GM21529 (cell line): Measurements from ENCODE around the gene DACT1.
A peak's percentile ranks its signal among the peaks of the same experiment; 100 is the strongest.
"Not testable (repeated sequence)": the region's sequence is repeated elsewhere in the genome, so short reads cannot be mapped to it uniquely, and the experiment has no call there.

Source experiments
- ATAC-seq: cut with Tn5 transposase; IDR thresholded peaks from one replicate; pipeline ENCODE4 v1.9.1; 2021; ENCODE audit not compliant: unreplicated experiment

Gene DACT1, protein sequence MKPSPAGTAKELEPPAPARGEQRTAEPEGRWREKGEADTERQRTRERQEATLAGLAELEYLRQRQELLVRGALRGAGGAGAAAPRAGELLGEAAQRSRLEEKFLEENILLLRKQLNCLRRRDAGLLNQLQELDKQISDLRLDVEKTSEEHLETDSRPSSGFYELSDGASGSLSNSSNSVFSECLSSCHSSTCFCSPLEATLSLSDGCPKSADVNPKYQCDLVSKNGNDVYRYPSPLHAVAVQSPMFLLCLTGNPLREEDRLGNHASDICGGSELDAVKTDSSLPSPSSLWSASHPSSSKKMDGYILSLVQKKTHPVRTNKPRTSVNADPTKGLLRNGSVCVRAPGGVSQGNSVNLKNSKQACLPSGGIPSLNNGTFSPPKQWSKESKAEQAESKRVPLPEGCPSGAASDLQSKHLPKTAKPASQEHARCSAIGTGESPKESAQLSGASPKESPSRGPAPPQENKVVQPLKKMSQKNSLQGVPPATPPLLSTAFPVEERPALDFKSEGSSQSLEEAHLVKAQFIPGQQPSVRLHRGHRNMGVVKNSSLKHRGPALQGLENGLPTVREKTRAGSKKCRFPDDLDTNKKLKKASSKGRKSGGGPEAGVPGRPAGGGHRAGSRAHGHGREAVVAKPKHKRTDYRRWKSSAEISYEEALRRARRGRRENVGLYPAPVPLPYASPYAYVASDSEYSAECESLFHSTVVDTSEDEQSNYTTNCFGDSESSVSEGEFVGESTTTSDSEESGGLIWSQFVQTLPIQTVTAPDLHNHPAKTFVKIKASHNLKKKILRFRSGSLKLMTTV

DNA sequence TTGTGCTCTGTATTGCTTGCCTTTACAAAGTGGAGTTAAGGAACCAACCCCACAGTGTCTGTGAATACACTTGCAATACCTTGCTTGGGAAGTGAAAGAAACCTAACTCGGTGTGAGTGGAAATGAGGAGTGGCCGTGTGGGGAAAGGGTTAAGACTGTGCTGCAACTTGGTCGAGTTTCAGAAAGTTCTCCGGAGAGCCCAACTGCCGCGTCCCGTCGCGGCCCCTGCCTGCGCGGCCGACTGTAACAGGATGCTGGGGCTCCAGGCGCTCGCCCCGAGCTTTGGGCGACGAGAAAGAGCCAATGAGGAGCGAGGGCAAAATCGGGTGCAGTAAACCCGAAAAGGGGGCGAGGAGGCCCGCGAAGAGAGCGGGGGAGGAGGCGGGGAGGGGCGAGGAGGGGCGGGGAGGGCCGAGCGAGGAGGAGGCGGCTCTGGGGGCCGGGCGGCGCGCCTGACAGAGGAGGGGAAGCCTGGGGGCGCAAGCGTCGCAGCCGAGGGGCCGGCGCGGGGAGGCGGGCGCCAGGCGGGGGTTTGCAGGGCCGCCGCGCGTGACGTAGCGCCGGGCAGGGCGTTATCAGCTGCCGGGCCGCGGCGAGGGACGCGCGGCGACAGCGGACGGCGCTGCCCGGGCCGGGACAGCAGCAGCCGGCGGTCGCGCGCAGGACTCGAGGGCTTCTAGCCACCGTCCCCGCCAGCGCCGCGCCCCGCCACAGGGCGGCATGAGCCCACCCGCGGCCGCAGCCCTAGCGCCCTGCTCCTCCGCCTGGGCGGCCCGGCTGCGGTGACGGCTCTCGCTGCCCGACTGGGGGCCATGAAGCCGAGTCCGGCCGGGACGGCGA, at the start of gene DACT1:
DACT1 (plus strand) TSS at position 572 of the 840 bp plus-strand sequence; CDS start at position 813, 241 bp downstream.
- peak; percentile 43 for ATAC-seq

DNA sequence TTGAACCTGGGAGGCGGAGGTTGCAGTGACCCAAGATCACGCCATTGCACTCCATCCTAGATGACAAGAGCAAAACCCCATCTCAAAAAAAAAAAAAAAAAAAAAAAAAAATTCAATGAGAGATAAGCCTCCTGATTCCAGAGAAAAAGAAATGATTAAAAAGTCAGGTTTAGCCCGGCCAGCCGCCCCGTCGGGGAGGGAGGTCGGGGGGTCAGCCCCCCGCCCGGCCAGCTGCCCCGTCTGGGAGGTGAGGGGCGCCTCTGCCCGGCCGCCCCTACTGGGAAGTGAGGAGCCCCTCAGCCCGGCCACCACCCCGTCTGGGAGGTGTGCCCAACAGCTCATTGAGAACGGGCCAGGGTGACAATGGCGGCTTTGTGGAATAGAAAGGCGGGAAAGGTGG, 49.4 kb upstream of the DACT1 start:
- ATAC-seq: not testable (repeated sequence)

DNA sequence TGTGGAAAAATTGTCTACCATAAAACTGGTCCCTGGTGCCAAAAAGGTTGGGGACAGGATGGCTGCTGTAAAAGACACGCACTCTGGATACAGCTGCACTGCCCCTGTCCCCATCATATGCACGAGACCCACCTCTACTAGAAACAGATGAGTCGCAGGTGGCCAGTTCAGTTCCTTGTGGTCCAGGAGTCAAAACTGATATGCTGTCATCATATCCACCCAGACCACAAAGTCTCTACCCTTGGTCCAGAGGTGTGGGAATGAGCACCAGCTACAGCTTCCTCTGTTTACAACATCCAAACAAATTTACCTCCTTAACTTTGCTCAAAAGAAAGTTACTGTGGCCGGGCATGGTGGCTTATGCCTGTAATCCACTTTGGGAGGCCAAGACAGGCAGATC, 43.8 kb upstream of the DACT1 start:
- no peak for ATAC-seq

DNA sequence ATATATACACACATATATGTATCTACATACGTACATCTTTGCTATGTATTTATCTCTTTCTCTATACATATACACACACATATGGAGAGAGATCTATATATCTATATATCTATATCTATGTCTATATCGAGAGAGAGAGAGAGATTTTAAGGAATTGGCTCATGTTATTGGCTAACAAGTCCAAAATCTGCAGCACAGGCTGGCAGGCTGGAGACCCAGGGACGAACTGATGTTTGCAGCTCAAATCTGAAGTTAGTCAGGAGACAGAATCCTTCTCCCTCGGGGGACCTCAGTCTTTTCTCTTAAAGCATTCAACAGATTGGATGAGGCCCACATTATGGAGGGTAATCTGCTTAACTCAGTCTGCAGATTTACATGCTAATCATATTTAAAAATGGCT, 40.7 kb upstream of the DACT1 start:
- ATAC-seq: no peak

DNA sequence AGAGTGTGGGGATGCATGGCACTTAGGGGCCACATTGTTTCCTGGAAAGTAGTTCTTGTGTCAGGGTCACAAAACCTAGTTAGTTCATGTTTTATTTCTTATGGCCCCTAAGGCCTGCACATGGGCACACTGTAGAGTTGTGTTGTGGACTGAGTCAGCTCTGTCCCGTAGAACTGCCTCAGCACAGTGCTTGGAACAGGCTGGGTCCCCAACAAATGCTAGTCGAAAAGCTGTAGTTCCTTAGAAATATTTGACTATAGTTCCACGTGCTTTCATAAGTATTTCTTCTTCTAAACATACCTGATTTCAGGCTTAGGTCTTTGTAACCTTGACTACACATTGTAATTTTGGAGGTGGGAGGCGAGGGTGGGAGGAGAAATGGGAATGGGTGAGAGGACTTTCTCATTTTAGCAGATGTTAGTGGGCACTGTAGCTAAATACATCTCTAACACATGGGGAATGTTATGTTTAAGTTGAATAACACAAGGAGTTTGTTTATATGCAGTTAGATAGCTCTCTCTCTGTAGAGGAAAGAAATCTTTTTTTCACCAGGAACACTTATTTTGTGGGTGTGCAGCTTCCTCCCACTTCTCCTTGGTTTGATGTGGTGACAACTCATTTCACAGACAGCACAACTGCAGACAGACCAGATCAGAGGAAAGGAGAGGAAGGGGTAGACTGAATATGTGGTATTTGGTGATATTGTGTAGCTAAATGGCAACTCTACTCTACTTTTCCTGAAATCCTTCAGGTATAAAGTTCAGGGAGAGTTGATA, 39.5 kb upstream of the DACT1 start:
- no peak for ATAC-seq

DNA sequence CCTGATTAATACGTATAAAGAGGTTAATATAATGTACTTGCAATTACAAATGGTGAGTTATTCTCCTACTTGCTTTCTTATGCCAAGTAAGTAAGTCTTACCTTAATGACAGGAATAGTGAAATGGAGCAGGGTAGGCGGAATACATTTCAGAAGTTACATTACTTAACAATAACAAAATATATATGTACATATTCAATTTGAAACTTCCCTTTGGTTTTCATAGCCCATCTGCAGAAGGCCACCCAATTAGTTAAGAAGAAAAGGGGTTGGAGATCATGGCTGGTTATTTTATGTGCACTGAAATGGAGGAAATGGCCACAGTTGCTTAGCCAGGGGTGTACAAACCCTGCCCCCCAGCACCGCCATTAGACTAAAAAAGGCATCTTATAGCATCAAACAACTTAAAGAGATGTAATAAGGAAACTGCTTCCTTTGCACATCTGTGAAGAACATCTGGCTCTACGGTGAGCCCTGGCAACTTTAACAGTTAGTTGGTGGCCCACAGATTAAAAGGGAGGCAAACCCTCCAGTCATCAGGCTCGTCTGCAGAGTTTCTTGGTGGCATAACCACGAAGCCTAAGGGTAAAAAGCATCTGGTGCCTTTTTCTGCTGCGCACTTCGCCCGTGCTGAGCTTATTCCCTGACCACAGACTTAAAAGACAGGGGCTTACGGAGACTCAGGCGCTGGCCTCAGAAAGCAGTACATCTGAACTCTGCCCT, 38.8 kb upstream of the DACT1 start:
- ATAC-seq: no peak

DNA sequence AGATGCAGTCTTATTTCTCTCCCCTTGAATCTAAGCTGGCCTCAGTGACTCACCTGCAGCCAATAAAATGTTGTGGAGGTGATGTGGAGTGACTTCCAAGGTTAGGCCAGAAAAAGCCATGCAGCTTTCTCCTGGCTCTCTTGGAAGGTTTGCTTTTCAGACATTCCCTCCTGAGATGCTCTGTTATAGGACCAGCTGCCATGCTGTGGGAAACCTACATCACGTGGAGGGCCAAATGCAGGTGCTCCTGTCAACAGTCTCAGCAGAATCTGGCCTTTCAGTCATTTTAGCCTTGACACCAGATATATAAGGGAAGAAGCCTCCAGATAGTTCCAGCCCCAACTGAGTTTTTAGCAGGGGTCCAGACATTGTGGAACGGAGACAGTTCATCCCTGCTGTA, 38.1 kb upstream of the DACT1 start:
- ATAC-seq: no peak

DNA sequence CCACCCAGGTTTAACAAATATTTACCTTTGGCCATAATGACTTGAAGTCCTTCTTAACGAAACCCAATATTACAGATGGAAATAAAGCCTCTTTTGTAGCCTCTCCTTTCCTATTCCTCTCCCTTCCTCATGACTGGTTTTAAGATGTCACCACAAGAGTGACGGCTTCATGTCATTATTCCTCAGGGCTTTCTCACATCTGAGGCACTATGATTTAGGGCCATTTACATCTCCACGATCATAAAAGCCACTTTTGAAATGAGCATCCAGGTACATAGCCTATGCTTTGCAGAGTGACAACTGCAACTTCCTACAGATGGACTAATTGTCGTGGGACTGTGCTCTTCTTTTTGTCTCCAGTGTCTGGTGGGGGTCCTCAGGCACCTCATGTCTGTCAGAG, 32.3 kb upstream of the DACT1 start:
- no peak for ATAC-seq

DNA sequence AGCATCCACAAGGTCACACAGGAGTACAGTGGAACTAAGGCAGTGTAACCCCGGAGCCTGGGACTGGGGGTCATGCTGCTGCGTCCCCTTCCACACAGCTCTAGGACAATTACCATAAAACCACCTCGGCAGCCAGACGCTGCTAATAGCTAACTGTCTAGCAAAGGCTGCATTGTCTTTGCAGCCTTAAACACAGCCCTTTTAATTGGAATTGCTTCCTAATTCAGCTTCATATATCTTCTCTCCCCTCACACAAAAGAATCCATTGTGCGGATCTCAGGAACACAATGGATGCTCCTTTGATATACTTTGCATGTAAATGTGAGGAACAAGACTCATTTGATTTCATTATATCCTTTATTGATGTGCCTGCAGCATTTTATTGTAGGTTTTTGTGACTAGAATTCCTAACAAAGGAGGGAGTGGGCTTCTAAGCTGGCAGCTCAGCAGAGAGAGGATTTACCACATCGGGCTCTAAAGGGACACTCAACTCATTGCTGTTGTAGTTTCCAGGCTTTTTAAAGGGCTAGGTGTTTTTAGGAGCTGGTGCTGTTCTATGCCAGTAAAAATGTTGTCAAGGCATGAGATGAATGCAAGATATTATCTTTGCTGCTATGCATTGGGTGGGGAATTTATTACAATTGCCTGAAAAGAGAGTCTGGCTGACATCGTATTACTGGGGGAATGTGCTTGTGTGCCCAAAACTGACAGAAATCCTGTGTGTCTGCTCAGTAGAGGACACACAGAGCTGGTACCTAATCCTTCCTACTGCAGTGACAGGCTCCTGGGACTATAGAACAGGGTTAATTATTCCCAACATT, 30.4 kb upstream of the DACT1 start:
- no peak for ATAC-seq

DNA sequence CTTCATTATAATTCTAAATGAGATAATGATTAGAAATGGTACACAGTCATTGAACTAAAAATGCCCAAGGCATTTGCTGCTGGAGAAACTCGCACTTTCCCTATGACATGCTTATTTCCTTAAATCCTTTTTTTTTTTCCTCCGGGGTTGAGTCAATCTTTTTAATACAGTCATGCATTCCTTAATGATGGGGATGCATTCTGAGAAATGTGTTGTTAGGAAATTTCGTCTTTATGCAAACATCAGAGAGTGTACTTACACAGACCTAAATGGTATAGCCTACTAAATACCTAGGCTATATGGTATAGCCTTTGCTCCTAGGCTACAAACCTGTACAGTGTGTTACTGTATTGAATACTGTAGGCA, 29.8 kb upstream of the DACT1 start:
- no peak for ATAC-seq

DNA sequence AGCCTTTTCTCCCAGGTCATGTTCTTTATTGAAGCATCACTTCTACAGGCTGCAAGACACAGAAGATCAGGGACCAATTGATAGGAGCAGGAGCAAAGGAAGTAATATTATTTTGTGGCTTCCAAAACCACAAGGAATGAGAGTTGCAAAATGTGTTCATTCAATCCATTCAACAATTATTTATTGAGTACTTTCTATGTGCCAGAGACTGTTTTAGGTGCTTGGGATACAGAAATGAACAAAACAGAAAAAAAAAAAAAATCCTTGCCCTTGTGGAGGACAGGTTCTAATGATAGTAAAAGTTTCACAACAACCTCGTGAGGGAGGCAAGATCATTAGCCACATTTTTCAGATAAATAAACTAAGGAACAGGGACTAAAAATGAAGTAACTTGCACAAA, 20.1 kb upstream of the DACT1 start:
- ATAC-seq: no peak

DNA sequence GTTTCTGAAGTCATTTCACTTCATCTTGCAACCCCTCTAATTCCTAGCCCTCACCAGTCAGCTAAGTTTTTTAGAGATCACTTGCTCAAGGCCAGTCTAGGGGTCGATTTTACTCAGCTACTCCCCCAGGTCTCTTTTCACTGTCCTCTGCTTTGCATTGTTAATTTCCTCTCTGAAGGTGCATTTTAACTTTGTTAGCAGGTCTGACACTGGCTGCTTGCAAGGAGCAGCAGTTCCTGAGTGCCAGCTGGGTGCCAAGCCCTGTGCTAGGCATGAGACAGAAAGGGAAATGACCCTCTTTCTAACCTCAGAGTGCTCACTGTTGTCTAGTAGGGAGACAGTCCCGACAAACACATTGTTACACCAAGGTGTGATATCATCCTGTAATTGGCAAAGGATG, 17.8 kb upstream of the DACT1 start:
- no peak for ATAC-seq

DNA sequence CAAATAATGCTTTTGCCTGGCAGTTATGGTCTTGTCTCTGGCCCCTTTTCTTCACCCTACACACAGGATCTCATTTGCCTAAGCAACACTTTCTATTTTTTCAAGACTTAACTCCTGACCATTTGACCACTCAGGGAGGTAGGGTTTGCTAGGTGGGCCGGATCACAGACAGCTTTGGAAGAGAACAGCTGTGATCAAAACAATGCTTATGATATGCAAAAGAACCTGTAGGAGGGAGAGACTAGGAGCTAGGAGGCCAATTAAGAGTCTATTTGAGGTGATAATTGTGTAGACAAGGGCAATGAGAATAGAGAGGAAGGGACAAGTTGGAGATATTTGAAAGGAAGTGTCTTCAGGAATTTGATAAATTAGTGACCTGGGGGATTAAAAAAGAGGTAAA, 12.3 kb upstream of the DACT1 start:
- ATAC-seq: no peak

DNA sequence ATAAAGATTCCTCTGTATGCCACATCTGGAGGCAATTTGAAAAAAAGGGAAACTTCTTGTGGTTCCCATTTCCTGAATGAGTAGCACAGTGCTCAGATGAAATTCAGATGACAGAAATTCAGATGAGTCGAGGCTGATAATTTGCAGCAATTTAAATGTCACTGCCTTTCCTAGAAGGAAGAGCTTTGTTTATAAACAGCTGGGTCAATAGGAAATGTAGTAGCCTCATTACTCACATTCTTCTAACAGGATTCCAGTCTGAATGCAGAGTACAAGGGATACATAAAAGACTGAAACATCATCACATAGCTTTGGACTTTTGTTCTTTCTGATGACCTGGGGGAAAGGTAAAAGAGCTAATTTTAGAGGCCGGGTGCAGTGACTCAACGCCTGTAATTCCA, 11.3 kb upstream of the DACT1 start:
- ATAC-seq: no peak

DNA sequence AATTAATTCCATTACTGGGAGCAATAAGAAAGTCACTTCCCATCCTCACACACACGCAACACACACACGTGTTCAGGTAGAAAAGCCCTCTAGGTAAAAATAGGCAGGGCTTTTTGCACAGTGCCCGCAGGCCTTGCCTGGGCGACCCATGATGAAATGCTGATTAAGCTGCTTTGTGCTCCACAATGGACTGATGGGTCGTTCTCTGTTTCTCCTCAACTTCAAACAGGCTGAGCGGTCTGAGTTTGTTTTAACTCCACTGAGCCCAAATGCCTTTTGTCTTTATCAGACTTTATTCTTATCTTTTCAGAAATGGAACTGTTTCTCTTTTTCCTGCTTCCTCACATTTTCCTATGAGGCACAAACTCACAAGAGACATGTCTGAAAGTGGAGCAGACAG, 9.4 kb upstream of the DACT1 start:
- no peak for ATAC-seq

DNA sequence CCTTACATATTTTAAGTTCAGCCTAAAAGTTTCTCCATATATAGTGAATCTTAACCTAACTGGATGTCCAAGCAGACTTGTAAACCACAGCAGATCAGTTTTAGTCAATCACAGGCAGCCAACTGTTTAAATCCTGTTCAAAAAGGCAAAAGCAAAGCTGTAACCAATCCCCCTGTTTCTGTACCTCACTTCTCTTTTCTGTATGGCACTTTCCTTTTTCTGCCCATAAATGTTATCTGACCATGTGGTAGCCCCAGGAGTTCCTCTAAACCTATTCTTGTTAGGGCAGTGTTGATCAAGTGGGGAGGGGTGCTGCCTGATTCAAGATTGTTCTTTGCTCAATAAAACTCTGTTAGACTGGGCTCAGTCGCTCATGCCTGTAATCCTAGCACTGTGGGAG, 8.5 kb upstream of the DACT1 start:
- ATAC-seq: no peak

DNA sequence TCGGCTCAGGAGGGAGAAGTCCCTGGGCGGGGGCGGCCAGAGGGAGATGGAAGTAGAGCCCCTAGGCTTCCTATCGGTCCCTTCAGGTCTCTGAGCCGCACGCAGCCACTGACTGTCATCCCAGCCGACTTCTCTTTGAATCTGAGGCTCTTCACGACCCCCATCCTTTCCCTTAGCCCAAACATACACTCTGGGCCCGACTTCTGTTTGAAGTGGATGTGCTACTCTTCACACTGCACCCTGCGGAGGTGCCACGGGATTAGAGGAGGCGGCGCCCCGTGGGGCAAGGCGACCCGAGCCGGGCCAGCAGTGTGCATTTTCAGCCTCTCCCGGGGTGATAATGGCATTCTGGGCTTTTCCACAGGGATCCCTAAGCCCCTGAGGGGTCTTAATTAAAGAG, 6.0 kb upstream of the DACT1 start:
- ATAC-seq: no peak

DNA sequence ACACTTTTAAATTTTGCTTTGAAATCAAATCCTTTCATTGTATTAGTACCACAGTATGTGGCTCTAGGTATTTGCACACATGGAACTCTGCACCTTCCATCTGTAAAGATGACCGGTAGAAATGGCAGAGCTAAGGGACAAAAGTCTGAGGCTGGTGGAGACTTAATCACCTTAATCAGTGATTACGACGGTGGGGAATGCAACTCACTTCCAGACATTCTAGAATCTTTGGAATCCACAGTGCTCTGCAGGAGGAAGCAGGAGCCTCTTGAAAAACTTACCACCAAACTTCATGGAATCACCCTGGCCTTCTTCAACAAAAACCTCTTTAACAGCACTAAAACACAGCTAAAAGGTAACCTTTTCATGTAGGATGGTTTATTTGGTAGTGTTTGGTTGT, 3.9 kb upstream of the DACT1 start:
- ATAC-seq: no peak

DNA sequence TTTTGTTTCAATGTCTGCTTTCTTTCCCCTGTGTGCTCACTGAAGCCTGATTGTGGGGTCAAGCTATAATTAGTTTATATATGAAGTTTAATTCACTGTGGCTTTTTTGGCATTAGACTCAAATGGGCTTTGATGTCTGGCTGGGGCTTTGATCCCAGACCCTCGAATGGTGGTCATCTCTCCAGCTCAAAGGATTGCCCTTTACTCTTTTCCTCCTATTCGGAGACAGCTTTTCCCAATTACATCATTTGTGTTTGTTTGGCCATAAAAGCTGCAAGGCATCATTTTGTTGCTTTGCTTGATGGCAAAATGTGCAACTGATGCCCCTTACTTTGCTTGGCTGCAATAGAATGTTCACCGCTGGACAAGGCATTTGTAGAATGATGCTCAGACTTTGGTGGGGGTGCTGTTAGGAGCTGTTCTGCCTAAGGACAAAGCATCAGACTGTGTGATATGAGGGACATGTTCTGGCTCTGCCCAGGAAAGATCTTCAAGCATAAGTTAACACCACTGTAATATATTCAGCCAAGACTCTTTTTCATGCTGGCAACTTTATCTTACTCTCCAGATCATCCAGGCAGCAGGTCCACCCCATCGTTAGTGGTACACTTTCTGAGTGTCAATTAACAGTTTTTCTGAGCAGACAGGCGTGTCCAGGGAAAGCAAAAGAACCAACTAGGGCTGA, 3.2 kb upstream of the DACT1 start:
- ATAC-seq: no peak
